Measurements from ENCODE around the gene ZNF541.
A peak's percentile ranks its signal among the peaks of the same experiment; 100 is the strongest.

ZNF541 gene, protein sequence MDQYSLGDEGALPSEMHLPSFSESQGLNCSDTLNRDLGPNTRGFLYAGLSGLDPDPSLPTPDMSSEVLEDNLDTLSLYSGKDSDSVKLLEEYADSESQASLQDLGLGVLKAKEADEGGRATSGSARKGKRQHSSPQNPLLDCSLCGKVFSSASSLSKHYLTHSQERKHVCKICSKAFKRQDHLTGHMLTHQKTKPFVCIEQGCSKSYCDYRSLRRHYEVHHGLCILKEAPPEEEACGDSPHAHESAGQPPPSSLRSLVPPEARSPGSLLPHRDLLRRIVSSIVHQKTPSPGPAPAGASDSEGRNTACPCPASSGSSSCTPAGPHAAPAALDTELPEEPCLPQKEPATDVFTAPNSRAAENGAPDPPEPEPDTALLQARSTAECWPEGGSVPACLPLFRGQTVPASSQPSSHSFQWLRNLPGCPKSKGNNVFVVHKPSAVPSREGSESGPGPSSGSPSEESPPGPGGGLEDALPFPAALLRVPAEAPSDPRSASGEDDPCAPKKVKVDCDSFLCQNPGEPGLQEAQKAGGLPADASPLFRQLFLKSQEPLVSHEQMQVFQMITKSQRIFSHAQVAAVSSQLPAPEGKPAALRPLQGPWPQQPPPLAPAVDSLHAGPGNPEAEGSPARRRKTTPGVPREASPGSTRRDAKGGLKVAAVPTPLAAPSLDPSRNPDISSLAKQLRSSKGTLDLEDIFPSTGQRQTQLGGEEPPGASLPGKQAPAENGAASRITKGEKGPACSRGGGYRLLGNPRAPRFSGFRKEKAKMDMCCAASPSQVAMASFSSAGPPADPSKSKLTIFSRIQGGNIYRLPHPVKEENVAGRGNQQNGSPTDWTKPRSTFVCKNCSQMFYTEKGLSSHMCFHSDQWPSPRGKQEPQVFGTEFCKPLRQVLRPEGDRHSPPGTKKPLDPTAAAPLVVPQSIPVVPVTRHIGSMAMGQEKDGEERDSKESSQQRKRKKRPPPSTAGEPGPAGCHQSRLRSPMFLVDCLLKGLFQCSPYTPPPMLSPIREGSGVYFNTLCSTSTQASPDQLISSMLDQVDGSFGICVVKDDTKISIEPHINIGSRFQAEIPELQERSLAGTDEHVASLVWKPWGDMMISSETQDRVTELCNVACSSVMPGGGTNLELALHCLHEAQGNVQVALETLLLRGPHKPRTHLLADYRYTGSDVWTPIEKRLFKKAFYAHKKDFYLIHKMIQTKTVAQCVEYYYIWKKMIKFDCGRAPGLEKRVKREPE (N-terminal part only)

GRCh38 chr19:47573071-47574026 lies at the start of gene ZNF541:
TSS of gene ZNF541 (minus strand) at chr19:47573148. CDS start at chr19:47555856, 17,292 bp downstream.
- DNase-seq, result no peak

- DNase-seq, result no peak
Measured at GRCh38 chr19:47619763-47620162, 46.8 kb upstream of the ZNF541 start.

- DNase-seq, result no peak
Measured at GRCh38 chr19:47618771-47619170, 45.8 kb upstream of the ZNF541 start.

DNA sequence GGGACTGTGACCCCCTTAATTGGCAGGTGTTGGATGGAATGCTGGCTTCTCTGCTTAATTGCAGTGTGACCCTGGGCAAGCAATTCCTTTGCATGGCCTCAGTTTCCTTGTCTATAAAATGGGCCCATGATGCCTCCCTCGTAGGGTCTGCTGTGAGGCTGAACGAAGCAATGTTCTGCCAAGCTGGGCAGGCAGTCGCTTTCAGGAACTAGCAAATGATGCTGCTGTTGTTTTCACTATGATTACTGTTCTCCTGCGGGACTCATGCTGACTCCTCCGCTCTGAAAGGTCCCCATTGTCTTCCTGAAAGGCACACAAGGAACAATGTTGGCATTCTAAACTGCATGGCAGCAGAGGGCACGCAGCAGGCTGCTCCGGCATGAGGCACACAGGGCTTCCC lies 42.8 kb upstream of the ZNF541 start:
- DNase-seq, result no peak

DNA sequence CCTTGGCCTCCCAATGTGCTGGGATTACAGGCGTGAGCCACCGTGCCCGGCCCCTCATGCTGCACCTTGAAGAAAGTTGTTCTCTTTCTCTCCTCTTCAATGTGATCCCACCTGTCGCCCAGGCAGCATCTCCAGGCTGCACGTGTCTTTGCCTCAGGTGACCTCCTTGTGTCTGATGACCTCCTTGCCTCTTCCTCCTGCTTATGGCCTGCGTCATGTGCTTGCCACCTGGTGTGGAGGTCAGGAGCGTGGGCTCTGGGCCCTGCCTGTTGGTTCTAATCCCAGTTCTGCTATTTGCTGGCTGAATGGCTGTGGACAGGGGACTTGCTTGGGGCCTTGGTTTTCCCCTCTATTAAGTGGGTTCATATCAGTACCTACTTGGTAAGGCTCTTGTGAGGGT lies 42.3 kb upstream of the ZNF541 start:
- no peak for DNase-seq

DNA sequence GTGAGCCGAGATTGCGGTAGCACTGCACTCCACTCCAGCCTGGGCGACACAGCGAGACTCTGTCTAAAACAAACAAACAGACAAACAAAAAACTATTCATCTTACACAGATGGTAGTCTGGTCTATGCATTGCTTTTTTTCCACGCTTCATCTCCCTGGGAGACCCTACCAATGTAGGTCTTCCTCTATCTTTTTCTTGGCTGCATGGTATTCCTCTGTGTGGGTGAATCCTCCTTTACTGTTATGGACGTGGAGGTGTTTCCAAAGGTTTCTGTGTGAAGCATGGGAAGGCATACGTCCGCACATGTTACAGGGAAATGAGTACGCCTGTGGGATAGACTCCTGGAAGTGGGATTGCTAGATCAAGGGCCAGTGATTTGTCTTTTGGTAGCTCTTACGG lies 41.6 kb upstream of the ZNF541 start:
- DNase-seq, result no peak

GRCh38 chr19:47614021-47614295 lies 41.0 kb upstream of the ZNF541 start:
- DNase-seq, result no peak

- no peak for DNase-seq
Measured at GRCh38 chr19:47613165-47614020, 40.4 kb upstream of the ZNF541 start.

GRCh38 chr19:47610902-47611301 lies 38.0 kb upstream of the ZNF541 start:
- DNase-seq, result no peak

DNA sequence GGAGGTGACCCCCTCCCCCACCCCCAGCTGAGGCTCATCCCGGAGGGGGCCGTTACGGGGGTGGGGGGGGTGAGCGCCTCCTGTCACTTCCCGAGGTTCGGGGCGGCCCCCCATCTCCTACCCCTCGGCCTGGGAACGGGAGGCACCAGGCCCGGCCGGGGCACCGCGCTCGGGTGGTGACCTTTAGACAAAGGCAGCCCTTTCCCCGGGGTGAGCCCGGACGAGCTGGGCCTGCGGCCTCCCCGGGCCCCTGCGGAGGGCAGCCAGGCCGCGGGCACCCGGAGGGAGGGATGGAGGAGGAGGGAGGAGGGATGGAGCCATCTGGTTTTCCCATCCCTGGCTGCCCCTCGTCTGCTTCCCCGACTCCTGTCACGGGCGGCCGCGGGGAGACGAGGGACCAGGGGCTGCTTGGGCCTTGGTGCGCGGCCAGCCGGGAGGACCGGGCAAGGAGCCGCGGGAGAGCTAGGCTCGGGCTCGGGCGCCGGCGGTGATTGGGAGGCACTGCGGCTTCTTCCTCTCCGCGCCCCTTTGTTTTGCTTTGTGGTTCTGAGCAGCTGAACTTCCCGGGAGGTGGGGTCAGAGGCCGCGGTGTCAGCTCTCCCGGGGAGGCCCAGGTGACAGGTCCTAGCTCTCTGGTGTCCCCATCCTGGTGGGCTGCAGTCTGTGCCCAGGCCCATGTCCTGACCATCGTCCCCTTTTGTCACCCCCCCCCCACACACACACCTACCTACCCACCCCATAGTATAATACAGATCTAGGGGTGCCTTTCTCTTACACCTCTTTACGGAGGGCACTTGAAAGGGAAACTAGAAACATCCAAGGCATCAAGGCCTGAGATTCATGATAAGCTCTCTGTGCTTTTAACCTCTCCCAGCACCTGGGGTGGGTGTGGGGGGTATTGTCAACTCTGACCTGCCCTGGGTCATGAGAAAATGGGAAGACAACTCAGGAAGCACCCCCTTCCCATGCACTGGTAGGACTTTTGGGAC lies 37.3 kb upstream of the ZNF541 start:
- no peak for DNase-seq

- DNase-seq, result peak; percentile 23
Measured at GRCh38 chr19:47608969-47609905, 36.3 kb upstream of the ZNF541 start, which contains the start of gene BICRA. TSS of gene BICRA (plus strand) at chr19:47609134. CDS start at chr19:47673575, 64,441 bp downstream.

DNA sequence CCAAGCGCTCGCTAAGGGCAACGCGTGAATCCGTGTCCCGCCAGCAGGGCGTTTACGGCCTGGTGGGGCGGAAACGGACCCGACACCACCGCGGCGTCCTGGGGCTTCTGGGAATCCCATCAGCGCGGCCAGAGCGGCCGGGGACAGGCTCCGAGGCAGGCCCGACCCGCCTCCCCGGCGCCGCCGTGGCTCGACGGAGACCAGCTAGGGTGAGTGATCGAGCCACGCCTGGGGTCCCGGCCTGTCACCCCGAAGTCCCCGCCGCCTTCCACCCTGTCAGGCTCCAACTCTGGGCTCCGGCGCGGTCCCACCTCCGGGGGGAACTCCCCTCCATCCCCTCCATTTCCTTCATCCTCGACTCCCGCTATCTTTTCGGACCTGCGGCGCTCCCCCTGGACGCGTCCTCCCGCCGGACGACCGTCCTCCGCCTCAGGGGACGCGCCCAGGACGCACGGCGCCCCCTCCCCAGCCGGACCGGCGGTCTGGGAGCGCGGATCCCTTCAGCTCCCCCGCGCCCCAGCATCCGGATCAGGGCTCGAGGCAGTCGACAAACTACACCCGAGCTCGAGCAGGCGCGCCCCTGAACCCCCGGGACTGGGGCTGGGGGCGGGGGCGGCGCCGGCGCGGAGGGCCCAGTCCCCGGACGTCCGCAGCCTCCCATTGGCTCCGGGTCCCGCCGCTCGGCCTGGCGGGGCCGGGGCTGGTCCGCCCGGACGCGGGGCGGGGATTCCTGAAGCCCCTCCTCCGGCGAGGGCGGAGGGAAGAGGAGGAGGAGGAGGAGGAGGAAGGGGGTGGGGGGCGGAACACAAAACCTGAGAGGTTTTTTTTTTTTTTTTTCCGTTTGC lies 35.3 kb upstream of the ZNF541 start:
- DNase-seq, result peak; percentile 85

- no peak for DNase-seq
Measured at GRCh38 chr19:47607564-47608073, 34.7 kb upstream of the ZNF541 start.

- no peak for DNase-seq
Measured at GRCh38 chr19:47603706-47604565, 31.0 kb upstream of the ZNF541 start.

GRCh38 chr19:47601180-47601904 lies 28.4 kb upstream of the ZNF541 start:
- no peak for DNase-seq
